ENCODE data around the gene ODAD3.

DNA sequence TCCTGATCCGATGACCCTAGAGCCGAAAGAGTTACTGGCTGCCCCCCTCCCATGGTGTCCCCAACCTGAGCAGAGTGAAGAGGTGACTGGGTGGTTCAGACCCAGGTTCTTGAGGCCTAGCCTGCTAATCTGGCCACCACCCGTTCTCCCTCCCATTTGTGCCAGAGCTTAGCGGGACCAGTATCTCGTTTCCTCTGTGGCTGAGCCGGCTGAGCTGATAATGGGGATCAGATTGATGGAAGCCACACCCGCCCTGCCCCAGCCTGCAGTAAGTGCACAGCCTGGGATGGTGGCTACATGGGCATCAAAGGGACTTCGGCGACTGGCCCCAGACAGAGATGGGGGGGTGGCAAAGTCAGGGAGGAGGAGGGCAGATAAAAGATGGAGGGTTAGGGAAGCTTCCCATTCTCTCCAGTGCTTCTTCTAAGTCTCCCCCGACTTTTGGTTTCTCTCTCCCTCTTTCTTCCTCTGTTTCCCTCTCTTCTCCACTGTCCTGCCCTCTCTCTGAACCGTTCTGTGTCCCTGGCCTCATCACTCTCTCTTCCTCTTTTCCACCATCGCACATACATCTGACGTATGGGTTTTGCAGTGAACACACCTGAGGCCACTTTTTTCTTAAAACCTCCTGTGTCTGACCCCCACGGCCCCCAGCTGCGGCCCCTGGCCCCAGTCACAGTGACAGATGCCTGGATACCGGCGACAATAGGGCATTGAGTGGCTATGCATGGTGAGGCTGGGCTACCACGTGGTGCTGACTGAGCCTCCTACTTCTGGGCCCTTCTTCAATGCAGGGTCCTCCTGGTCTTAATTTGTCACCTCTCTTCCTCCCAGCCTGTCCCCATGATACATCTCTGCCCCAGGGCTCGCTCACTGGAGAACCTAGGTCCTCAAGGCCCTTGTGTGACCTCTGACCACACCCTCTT, 43.5 kb upstream of the ODAD3 start:
- TF ChIP-seq, protein P1, sequence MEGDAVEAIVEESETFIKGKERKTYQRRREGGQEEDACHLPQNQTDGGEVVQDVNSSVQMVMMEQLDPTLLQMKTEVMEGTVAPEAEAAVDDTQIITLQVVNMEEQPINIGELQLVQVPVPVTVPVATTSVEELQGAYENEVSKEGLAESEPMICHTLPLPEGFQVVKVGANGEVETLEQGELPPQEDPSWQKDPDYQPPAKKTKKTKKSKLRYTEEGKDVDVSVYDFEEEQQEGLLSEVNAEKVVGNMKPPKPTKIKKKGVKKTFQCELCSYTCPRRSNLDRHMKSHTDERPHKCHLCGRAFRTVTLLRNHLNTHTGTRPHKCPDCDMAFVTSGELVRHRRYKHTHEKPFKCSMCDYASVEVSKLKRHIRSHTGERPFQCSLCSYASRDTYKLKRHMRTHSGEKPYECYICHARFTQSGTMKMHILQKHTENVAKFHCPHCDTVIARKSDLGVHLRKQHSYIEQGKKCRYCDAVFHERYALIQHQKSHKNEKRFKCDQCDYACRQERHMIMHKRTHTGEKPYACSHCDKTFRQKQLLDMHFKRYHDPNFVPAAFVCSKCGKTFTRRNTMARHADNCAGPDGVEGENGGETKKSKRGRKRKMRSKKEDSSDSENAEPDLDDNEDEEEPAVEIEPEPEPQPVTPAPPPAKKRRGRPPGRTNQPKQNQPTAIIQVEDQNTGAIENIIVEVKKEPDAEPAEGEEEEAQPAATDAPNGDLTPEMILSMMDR (IDR thresholded peaks at IDR 0.05) = no peak
- no peak for TF ChIP-seq POLR2A (IDR thresholded peaks at IDR 0.05)

All from stomach (tissue), 4 donors.